Endodermal cell (in vitro differentiated cells): ENCODE measurements around the gene MTPN. TPM values are rescaled to one million over a fixed set of nuclear protein-coding genes. Genes with fewer than 3 reads are reported as not detected.

Experiments used
- DNase-seq: peaks from one replicate; pipeline ENCODE4 v3.0.0-alpha.2; 2017
- H3K27ac ChIP-seq: 2 replicates; pipeline ENCODE4 v1.5.1; 2013; ENCODE audit warnings: mild to moderate bottlenecking, low read depth, low read length, moderate library complexity
- H3K27me3 ChIP-seq: 2 replicates; pipeline ENCODE4 v1.6.1; 2013; ENCODE audit warnings: mild to moderate bottlenecking, low read length, moderate library complexity; ENCODE audit not compliant: insufficient read depth, control insufficient read depth, poor library complexity, severe bottlenecking
- H3K36me3 ChIP-seq: 2 replicates; pipeline ENCODE4 v1.7.0; 2013; ENCODE audit warnings: mild to moderate bottlenecking, low read length, moderate library complexity; ENCODE audit not compliant: control insufficient read depth, insufficient read depth
- H3K4me1 ChIP-seq: one replicate; pipeline ENCODE4 v1.7.0; 2013; ENCODE audit warnings: low read length; ENCODE audit not compliant: control insufficient read depth, insufficient read depth
- H3K4me3 ChIP-seq: 2 replicates; pipeline ENCODE4 v1.5.1; 2013; ENCODE audit warnings: mild to moderate bottlenecking, low read length, moderate library complexity
- H3K9ac ChIP-seq: 2 replicates; pipeline ENCODE4 v1.6.1; 2013; ENCODE audit warnings: mild to moderate bottlenecking, low read length, moderate library complexity; ENCODE audit not compliant: poor library complexity, severe bottlenecking; ENCODE audit errors: extremely low read depth
- H3K9me3 ChIP-seq: 2 replicates; pipeline ENCODE4 v1.6.1; 2013; ENCODE audit warnings: mild to moderate bottlenecking, low read length, moderate library complexity; ENCODE audit not compliant: control insufficient read depth
- H3K27ac Mint-ChIP-seq: 2 replicates; pipeline ENCODE4 v1.8.0; 2020; ENCODE audit warnings: mixed read lengths
- H3K27me3 Mint-ChIP-seq: 2 replicates; pipeline ENCODE4 v1.8.0; 2021; ENCODE audit warnings: mild to moderate bottlenecking, mixed read lengths; ENCODE audit not compliant: insufficient read depth
- H3K36me3 Mint-ChIP-seq: 2 replicates; pipeline ENCODE4 v1.8.0; 2020; ENCODE audit warnings: low read depth, mixed read lengths
- H3K4me1 Mint-ChIP-seq: 2 replicates; pipeline ENCODE4 v1.8.0; 2020; ENCODE audit warnings: mixed read lengths
- H3K4me3 Mint-ChIP-seq: 2 replicates; pipeline ENCODE4 v1.8.0; 2020; ENCODE audit warnings: mild to moderate bottlenecking, moderate library complexity, mixed read lengths
- H3K9me3 Mint-ChIP-seq: 2 replicates; pipeline ENCODE4 v1.8.0; 2020; ENCODE audit warnings: mild to moderate bottlenecking, mixed read lengths
- CTCF ChIP-seq: fragments of 200-600 bp; sonication (generic); conservative IDR thresholded peaks from 2 replicates; pipeline ENCODE4 v1.5.0; 2021; ENCODE audit warnings: antibody characterized with exemption, mild to moderate bottlenecking
- WGBS, 2 experiments: methylation state at CpG; one replicate each; pipeline versions ENCODE4 v1.1.5 to v1.1.7; 2013; ENCODE audit warnings: missing lambda C conversion rate in 2 of 2, mixed read lengths in 1 of 2; ENCODE audit not compliant: insufficient coverage in 1 of 2, insufficient read length in 1 of 2; 5-methylcytosine and 5-hydroxymethylcytosine counted together
- total RNA-seq, 2 donors: library from RNA; stranded (reverse); fragmentation: NEBNext Ultra II Directional in 1 of 2; extraction: Animal tissue kit (Norgen Biotek cat#: 25700) in 1 of 2; gene quantifications; 2 replicates in 1 of 2; 3 replicates in 1 of 2; pipeline ENCODE4 v1.2.1, GENCODE V29; 2021

Gene MTPN
- total RNA-seq, 2 donors from 2014 or later: 80.3 to 102 TPM

- no peak overlapping the region for H3K4me3 Mint-ChIP-seq
- H3K36me3 Mint-ChIP-seq: peaks cover 8% of the 10 kb centered on the region
- peaks cover 6% of the 10 kb centered on the region for H3K9me3 Mint-ChIP-seq
- 95 to 97% methylated on average over 3 to 5 of the region's 5 CpGs for WGBS, 2 experiments
- H3K9ac ChIP-seq: no peak overlapping the region
- peaks cover 2% of the 10 kb centered on the region for H3K4me1 Mint-ChIP-seq
- no peaks in the 10 kb centered on the region for H3K9me3 ChIP-seq
- no peak overlapping the region for H3K27ac Mint-ChIP-seq
- no peaks in the 10 kb centered on the region for H3K4me1 ChIP-seq
- no peaks in the 10 kb centered on the region for H3K27me3 ChIP-seq
- DNase-seq: no peak
- no peak overlapping the region for H3K4me3 ChIP-seq
- H3K27ac ChIP-seq: no peak overlapping the region
- no peaks in the 10 kb centered on the region for H3K27me3 Mint-ChIP-seq
- no peaks in the 10 kb centered on the region for H3K36me3 ChIP-seq
- no peak for TF ChIP-seq CTCF
These were observed 59.0 kb downstream of the MTPN start for GRCh38 chr7:135918134-135918533.

- Mint-ChIP-seq H3K27me3 (no peaks in the 10 kb centered on the region), H3K36me3 (peaks cover 8% of the 10 kb centered on the region), H3K4me1 (peaks cover 2% of the 10 kb centered on the region), H3K27ac (no peak overlapping the region), H3K9me3 (peaks cover 6% of the 10 kb centered on the region), H3K4me3 (no peak overlapping the region)
- Histone ChIP-seq H3K4me1 (no peaks in the 10 kb centered on the region), H3K9me3 (no peaks in the 10 kb centered on the region), H3K36me3 (no peaks in the 10 kb centered on the region), H3K4me3 (no peak overlapping the region), H3K27ac (no peak overlapping the region), H3K9ac (no peak overlapping the region), H3K27me3 (no peaks in the 10 kb centered on the region)
- TF ChIP-seq CTCF: no peak
- 81 to 89% methylated on average over 5 to 7 of the region's 7 CpGs for WGBS, 2 experiments
- no peak for DNase-seq
These were observed 59.4 kb downstream of the MTPN start for GRCh38 chr7:135917721-135918120.

GRCh38 chr7:135914346-135914745 lies 62.8 kb downstream of the MTPN start:
- DNase-seq: no peak
- Histone ChIP-seq H3K4me1 (no peaks in the 10 kb centered on the region), H3K27me3 (peaks cover 8% of the 10 kb centered on the region), H3K27ac (no peak overlapping the region), H3K9me3 (no peaks in the 10 kb centered on the region), H3K9ac (no peak overlapping the region), H3K4me3 (no peak overlapping the region), H3K36me3 (no peaks in the 10 kb centered on the region)
- peaks cover 3% of the 10 kb centered on the region for H3K36me3 Mint-ChIP-seq
- H3K4me3 Mint-ChIP-seq: no peak overlapping the region
- no peak for TF ChIP-seq CTCF
- H3K27me3 Mint-ChIP-seq: peaks cover 3% of the 10 kb centered on the region
- peaks cover 6% of the 10 kb centered on the region for H3K9me3 Mint-ChIP-seq
- H3K4me1 Mint-ChIP-seq: peaks cover 11% of the 10 kb centered on the region
- no peak overlapping the region for H3K27ac Mint-ChIP-seq
